Measurements from ENCODE around the gene PAGE5.

PAGE5 gene

GRCh38 chrX:55220119-55220794, at the start of gene PAGE5:
TSS of gene PAGE5 (plus strand) at chrX:55220346. CDS start at chrX:55221383, 1,037 bp downstream.
- no peak for DNase-seq

GRCh38 chrX:55187281-55187680, 32.9 kb upstream of the PAGE5 start:
- no peak for DNase-seq

- DNase-seq: no peak
Measured at GRCh38 chrX:55196688-55197087, 23.5 kb upstream of the PAGE5 start.

- DNase-seq: no peak
Measured at GRCh38 chrX:55201930-55202579, 18.1 kb upstream of the PAGE5 start.

- DNase-seq: no peak
Measured at GRCh38 chrX:55206162-55206941, 13.8 kb upstream of the PAGE5 start.

GRCh38 chrX:55210931-55211677, 9.0 kb upstream of the PAGE5 start:
- DNase-seq: no peak

GRCh38 chrX:55213381-55213780, 6.8 kb upstream of the PAGE5 start:
- no peak for DNase-seq

- no peak for DNase-seq
Measured at GRCh38 chrX:55240788-55241340, 20.7 kb downstream of the PAGE5 start.

GRCh38 chrX:55253528-55253927, 33.4 kb downstream of the PAGE5 start:
- no peak for DNase-seq

- DNase-seq: no peak
Measured at GRCh38 chrX:55260806-55261205, 40.7 kb downstream of the PAGE5 start.

- DNase-seq: no peak
Measured at GRCh38 chrX:55264816-55265215, 44.7 kb downstream of the PAGE5 start, which contains the start of gene PAGE3. TSS of gene PAGE3 (minus strand) at chrX:55264916. CDS start at chrX:55263903, 1,013 bp downstream.

Data from Kasumi-1 (cell line).